CD8-positive, alpha-beta memory T cell (primary cell): ENCODE results near the gene SNRNP70. TPM values are rescaled to one million over a fixed set of nuclear protein-coding genes. Genes with fewer than 3 reads are reported as not detected.
A peak's percentile ranks its signal among the peaks of the same experiment; 100 is the strongest.

Experiments
- CTCF ChIA-PET: fragments of 350-600 bp; sonication (Branson Sonifier 250); formaldehyde crosslinking; loops from one replicate; lab custom pipeline; 2021; ENCODE audit warnings: antibody characterized with exemption; lab: Charles Lee
- POLR2A ChIA-PET: fragments of 350-600 bp; sonication (Branson Sonifier 250); formaldehyde crosslinking; loops from one replicate; lab custom pipeline; 2021; ENCODE audit warnings: antibody characterized with exemption; lab: Charles Lee
- DNase-seq, 5 donors: peaks; one replicate each; pipeline versions ENCODE4 v3.0.0 to v3.0.0-alpha.2; 2020 to 2022; ENCODE audit warnings: mixed read lengths in 1 of 5
- H3K27ac ChIP-seq: one replicate; pipeline ENCODE4 v1.7.0; 2013; ENCODE audit warnings: low read depth, mild to moderate bottlenecking, low read length, moderate library complexity
- H3K27me3 ChIP-seq: 2 replicates; pipeline ENCODE4 v1.7.0; 2013; ENCODE audit warnings: low read length, mild to moderate bottlenecking; ENCODE audit not compliant: insufficient read depth, poor library complexity, severe bottlenecking
- H3K36me3 ChIP-seq: 2 replicates; pipeline ENCODE4 v1.7.0; 2013; ENCODE audit warnings: mild to moderate bottlenecking, low read length, moderate library complexity; ENCODE audit not compliant: insufficient read depth
- H3K4me1 ChIP-seq: 2 replicates; pipeline ENCODE4 v1.7.0; 2013; ENCODE audit warnings: mild to moderate bottlenecking, low read length, moderate library complexity; ENCODE audit not compliant: insufficient read depth
- H3K4me3 ChIP-seq: 2 replicates; pipeline ENCODE4 v1.7.0; 2013; ENCODE audit warnings: mild to moderate bottlenecking, low read length
- H3K9me3 ChIP-seq: 2 replicates; pipeline ENCODE4 v1.7.0; 2013; ENCODE audit warnings: mild to moderate bottlenecking, low read length
- H3K27ac Mint-ChIP-seq, 8 donors: one replicate each; pipeline ENCODE4 v1.8.0; 2020 to 2021; ENCODE audit warnings: mixed read lengths in 8 of 8, mild to moderate bottlenecking in 6 of 8, inconsistent platforms in 3 of 8, moderate library complexity in 3 of 8
- H3K27me3 Mint-ChIP-seq, 2 donors: one replicate each; pipeline ENCODE4 v1.8.0; 2020 to 2021; ENCODE audit warnings: mixed read lengths in 2 of 2, mild to moderate bottlenecking in 1 of 2, moderate library complexity in 1 of 2
- H3K36me3 Mint-ChIP-seq, 3 donors: one replicate each; pipeline ENCODE4 v1.8.0; 2020 to 2021; ENCODE audit warnings: mixed read lengths in 3 of 3, inconsistent platforms in 1 of 3, mild to moderate bottlenecking in 1 of 3
- H3K4me1 Mint-ChIP-seq, 3 donors: one replicate each; pipeline ENCODE4 v1.8.0; 2020 to 2021; ENCODE audit warnings: mixed read lengths in 3 of 3, inconsistent platforms in 1 of 3, mild to moderate bottlenecking in 1 of 3
- H3K4me3 Mint-ChIP-seq, 7 donors: one replicate each; pipeline ENCODE4 v1.8.0; 2020 to 2021; ENCODE audit warnings: mixed read lengths in 7 of 7, mild to moderate bottlenecking in 6 of 7, moderate library complexity in 4 of 7, inconsistent platforms in 2 of 7
- H3K9me3 Mint-ChIP-seq, 5 donors: one replicate each; pipeline ENCODE4 v1.8.0; 2020 to 2022; ENCODE audit warnings: mixed read lengths in 5 of 5, mild to moderate bottlenecking in 3 of 5, moderate library complexity in 2 of 5, inconsistent platforms in 1 of 5
- polyA plus RNA-seq: library from polyadenylated mRNA; unstranded; fragments of 300-500 nt; fragmentation: Illumina TruSeq; gene quantifications from one replicate; pipeline ENCODE4 v1.2.3, GENCODE V29; 2021
- total RNA-seq, 2 experiments: library from RNA; stranded (reverse); gene quantifications; one replicate each; pipeline ENCODE4 v1.2.3, GENCODE V29; 2021

The SNRNP70 gene
- total and polyA plus RNA-seq, 3 experiments from 2014 or later: 66.2 to 221 (median 210) TPM

GRCh38 chr19:49097453-49098288 lies 12.4 kb downstream of the SNRNP70 start:
- peaks cover 65% of the 10 kb centered on the region for H3K36me3 ChIP-seq
- no peaks in the 10 kb centered on the region for H3K27me3 ChIP-seq
- POLR2A ChIA-PET: interaction anchor here (0.9 to 1.2 kb wide), 2 partner anchors 16 to 101 kb away, joined by 3 to 7 read pairs; partner anchors contain the start of gene LIN7B
- H3K4me1 ChIP-seq: no peaks in the 10 kb centered on the region
- Mint-ChIP-seq H3K27me3 (no peaks in the 10 kb centered on the region), H3K9me3 (no peaks in the 10 kb centered on the region), H3K4me1 (peaks cover 9 to 22% (median 14%) of the 10 kb centered on the region in 3 donors), H3K36me3 (peaks cover 4 to 86% (median 10%) of the 10 kb centered on the region in 3 donors), H3K4me3 (no peak overlapping the region), H3K27ac (peak overlapping the region in 2 of 8 donors; percentile 66 to 71)
- CTCF ChIA-PET: interaction anchor here (0.7 to 2.6 kb wide), 30 partner anchors 9 to 316 kb away, joined by 3 to 39 read pairs (median 5); partner anchors contain the start of genes HRC, LIN7B, PPFIA3 and RUVBL2
- no peak overlapping the region for H3K4me3 ChIP-seq
- no peaks in the 10 kb centered on the region for H3K9me3 ChIP-seq
- DNase-seq: peak; percentile 58 to 84 (median 69)
- no peak overlapping the region for H3K27ac ChIP-seq

GRCh38 chr19:49098795-49099194 lies 13.5 kb downstream of the SNRNP70 start:
- ChIA-PET POLR2A (no interaction called here), CTCF (interaction anchor here (1.3 to 2.6 kb wide), 9 partner anchors 8 to 311 kb away, joined by 4 to 39 read pairs (median 10); partner anchors contain the start of genes HRC and LIN7B)
- Histone ChIP-seq H3K4me3 (no peak overlapping the region), H3K9me3 (no peaks in the 10 kb centered on the region), H3K27ac (no peak overlapping the region), H3K27me3 (no peaks in the 10 kb centered on the region), H3K36me3 (peaks cover 68% of the 10 kb centered on the region), H3K4me1 (no peaks in the 10 kb centered on the region)
- H3K4me3 Mint-ChIP-seq: no peak overlapping the region
- peaks cover 9 to 22% (median 13%) of the 10 kb centered on the region in 3 donors for H3K4me1 Mint-ChIP-seq
- H3K9me3 Mint-ChIP-seq: no peaks in the 10 kb centered on the region
- DNase-seq: no peak
- no peaks in the 10 kb centered on the region for H3K27me3 Mint-ChIP-seq
- H3K27ac Mint-ChIP-seq: no peak overlapping the region
- peaks cover 4 to 85% (median 10%) of the 10 kb centered on the region in 3 donors for H3K36me3 Mint-ChIP-seq

GRCh38 chr19:49101160-49101559 lies 15.9 kb downstream of the SNRNP70 start:
- POLR2A ChIA-PET: no interaction called here

GRCh38 chr19:49102303-49102702 lies 17.1 kb downstream of the SNRNP70 start:
- Histone ChIP-seq H3K27me3 (no peaks in the 10 kb centered on the region), H3K4me3 (no peak overlapping the region), H3K9me3 (no peaks in the 10 kb centered on the region), H3K27ac (no peak overlapping the region), H3K36me3 (peaks cover 60% of the 10 kb centered on the region), H3K4me1 (no peaks in the 10 kb centered on the region)
- H3K4me3 Mint-ChIP-seq: no peak overlapping the region
- no peak for DNase-seq
- H3K27ac Mint-ChIP-seq: no peak overlapping the region
- no peaks in the 10 kb centered on the region for H3K27me3 Mint-ChIP-seq
- H3K36me3 Mint-ChIP-seq: peaks cover 9 to 83% (median 23%) of the 10 kb centered on the region in 3 donors
- ChIA-PET POLR2A (no interaction called here), CTCF (no interaction called here)
- H3K9me3 Mint-ChIP-seq: no peaks in the 10 kb centered on the region
- peaks cover 0 to 7% (median 6%) of the 10 kb centered on the region in 3 donors for H3K4me1 Mint-ChIP-seq

More at GRCh38 chr19:49101160-49101559, 15.9 kb downstream of the SNRNP70 start:
- H3K27ac Mint-ChIP-seq: peak overlapping the region in 2 of 8 donors; percentile 22 to 83
- H3K27me3 ChIP-seq: no peaks in the 10 kb centered on the region
- H3K27ac ChIP-seq: peak overlapping the region; percentile 16
- CTCF ChIA-PET: interaction anchor here (0.6 kb wide), 1 partner anchor 43 kb away, joined by 3 read pairs; no protein-coding TSS in a partner anchor
- H3K36me3 ChIP-seq: peaks cover 65% of the 10 kb centered on the region
- H3K4me3 Mint-ChIP-seq: no peak overlapping the region
- no peaks in the 10 kb centered on the region for H3K9me3 Mint-ChIP-seq
- H3K9me3 ChIP-seq: no peaks in the 10 kb centered on the region
- H3K4me3 ChIP-seq: no peak overlapping the region
- H3K27me3 Mint-ChIP-seq: no peaks in the 10 kb centered on the region
- H3K36me3 Mint-ChIP-seq: peaks cover 4 to 83% (median 15%) of the 10 kb centered on the region in 3 donors
- H3K4me1 ChIP-seq: no peaks in the 10 kb centered on the region
- no peak for DNase-seq
- peaks cover 0 to 8% (median 3%) of the 10 kb centered on the region in 3 donors for H3K4me1 Mint-ChIP-seq

GRCh38 chr19:49103331-49104085 lies 18.3 kb downstream of the SNRNP70 start:
- Mint-ChIP-seq H3K27ac (peak overlapping the region in 1 of 8 donors; percentile 36), H3K4me3 (no peak overlapping the region), H3K9me3 (no peaks in the 10 kb centered on the region), H3K4me1 (peaks cover 0 to 5% (median 0%) of the 10 kb centered on the region in 3 donors), H3K36me3 (peaks cover 9 to 80% (median 21%) of the 10 kb centered on the region in 3 donors), H3K27me3 (no peaks in the 10 kb centered on the region)
- no peak overlapping the region for H3K27ac ChIP-seq
- no peaks in the 10 kb centered on the region for H3K4me1 ChIP-seq
- peaks cover 51% of the 10 kb centered on the region for H3K36me3 ChIP-seq
- H3K27me3 ChIP-seq: no peaks in the 10 kb centered on the region
- H3K9me3 ChIP-seq: no peaks in the 10 kb centered on the region
- no peak overlapping the region for H3K4me3 ChIP-seq
- ChIA-PET POLR2A (no interaction called here), CTCF (no interaction called here)
- no peak for DNase-seq

GRCh38 chr19:49104229-49104864 lies 19.1 kb downstream of the SNRNP70 start:
- H3K4me3 Mint-ChIP-seq: no peak overlapping the region
- Histone ChIP-seq H3K4me1 (no peaks in the 10 kb centered on the region), H3K27ac (no peak overlapping the region), H3K9me3 (no peaks in the 10 kb centered on the region), H3K27me3 (no peaks in the 10 kb centered on the region), H3K4me3 (no peak overlapping the region), H3K36me3 (peaks cover 43% of the 10 kb centered on the region)
- no peaks in the 10 kb centered on the region for H3K27me3 Mint-ChIP-seq
- ChIA-PET CTCF (interaction anchor here (1.2 to 2.9 kb wide), 2 partner anchors 10 to 105 kb away, joined by 3 to 19 read pairs; partner anchors contain the start of gene LIN7B), POLR2A (no interaction called here)
- peaks cover 0 to 5% (median 0%) of the 10 kb centered on the region in 3 donors for H3K4me1 Mint-ChIP-seq
- H3K27ac Mint-ChIP-seq: no peak overlapping the region
- no peaks in the 10 kb centered on the region for H3K9me3 Mint-ChIP-seq
- DNase-seq: no peak
- H3K36me3 Mint-ChIP-seq: peaks cover 5 to 81% (median 18%) of the 10 kb centered on the region in 3 donors

GRCh38 chr19:49106648-49107135 lies 21.4 kb downstream of the SNRNP70 start:
- H3K4me1 Mint-ChIP-seq: peaks cover 0 to 3% (median 0%) of the 10 kb centered on the region in 3 donors
- H3K9me3 Mint-ChIP-seq: no peaks in the 10 kb centered on the region
- ChIA-PET CTCF (interaction anchor here (0.8 to 2.9 kb wide), 7 partner anchors 8 to 114 kb away, joined by 3 to 19 read pairs (median 5); partner anchors contain the start of genes GYS1 and LIN7B), POLR2A (interaction anchor here (1.3 kb wide), 1 partner anchor 8 kb away, joined by 3 read pairs; the partner anchor contains the start of gene LIN7B)
- H3K27me3 Mint-ChIP-seq: no peaks in the 10 kb centered on the region
- no peaks in the 10 kb centered on the region for H3K4me1 ChIP-seq
- H3K27ac Mint-ChIP-seq: peak overlapping the region in 5 of 8 donors; percentile 7 to 96 (median 72)
- no peak overlapping the region for H3K27ac ChIP-seq
- H3K27me3 ChIP-seq: no peaks in the 10 kb centered on the region
- H3K4me3 Mint-ChIP-seq: peak overlapping the region in 1 of 7 donors; percentile 20
- DNase-seq: peak; percentile 37 to 74 (median 50)
- no peak overlapping the region for H3K4me3 ChIP-seq
- no peaks in the 10 kb centered on the region for H3K9me3 ChIP-seq
- H3K36me3 Mint-ChIP-seq: peaks cover 5 to 63% (median 12%) of the 10 kb centered on the region in 3 donors
- peaks cover 25% of the 10 kb centered on the region for H3K36me3 ChIP-seq
